Activated T-cell treated with anti-CD3 and anti-CD28 coated beads for 24 hours (primary cell): Measurements from ENCODE around the gene CCDC87.
"Not testable (repeated sequence)": the region's sequence is repeated elsewhere in the genome, so short reads cannot be mapped to it uniquely, and the experiment has no call there.

Experiments
- DNase-seq: peaks from one replicate; pipeline ENCODE4 v3.0.0-alpha.2; 2020; ENCODE audit warnings: low read depth

CCDC87 gene

GRCh38 chr11:66592457-66593302 lies at the start of gene CCDC87, which contains the start of gene CCS:
Gene CCDC87, minus strand, starts transcription at chr11:66593063. Its CDS starts 48 bp downstream, at chr11:66593015.
Gene CCS, plus strand, starts transcription at chr11:66593185. Its CDS starts 77 bp downstream, at chr11:66593262.
- DNase-seq = peak; percentile 97

GRCh38 chr11:66641834-66642233 lies 49.0 kb upstream of the CCDC87 start:
- DNase-seq = no peak

GRCh38 chr11:66639814-66640340 lies 47.0 kb upstream of the CCDC87 start:
- not testable (repeated sequence) for DNase-seq

- no peak for DNase-seq
These were observed 46.4 kb upstream of the CCDC87 start for GRCh38 chr11:66639066-66639813.

GRCh38 chr11:66638177-66639065 lies 45.6 kb upstream of the CCDC87 start, which contains the start of gene RBM4:
Gene RBM4, plus strand, starts transcription at chr11:66638703. Its CDS starts 1,009 bp downstream, at chr11:66639712.
- DNase-seq = peak; percentile 96

- DNase-seq = no peak
These were observed 44.8 kb upstream of the CCDC87 start for GRCh38 chr11:66637557-66638176.

- no peak for DNase-seq
These were observed 43.5 kb upstream of the CCDC87 start for GRCh38 chr11:66636411-66636810.

GRCh38 chr11:66632952-66633351 lies 40.1 kb upstream of the CCDC87 start:
- DNase-seq = no peak

- no peak for DNase-seq
These were observed 39.0 kb upstream of the CCDC87 start for GRCh38 chr11:66631883-66632282.

GRCh38 chr11:66629356-66629755 lies 36.5 kb upstream of the CCDC87 start:
- no peak for DNase-seq

- DNase-seq = no peak
These were observed 35.3 kb upstream of the CCDC87 start for GRCh38 chr11:66628061-66628603.

GRCh38 chr11:66626926-66627325 lies 34.1 kb upstream of the CCDC87 start:
- no peak for DNase-seq

GRCh38 chr11:66626382-66626781 lies 33.5 kb upstream of the CCDC87 start:
- DNase-seq = no peak

GRCh38 chr11:66625752-66626149 lies 32.9 kb upstream of the CCDC87 start:
- no peak for DNase-seq

GRCh38 chr11:66625041-66625751 lies 32.3 kb upstream of the CCDC87 start:
- DNase-seq = no peak

- DNase-seq = no peak
These were observed 31.6 kb upstream of the CCDC87 start for GRCh38 chr11:66624450-66624849.

- no peak for DNase-seq
These were observed 26.3 kb upstream of the CCDC87 start for GRCh38 chr11:66619080-66619554.

- no peak for DNase-seq
These were observed 24.4 kb upstream of the CCDC87 start for GRCh38 chr11:66617155-66617834.

GRCh38 chr11:66616379-66617154 lies 23.7 kb upstream of the CCDC87 start, which contains the start of gene RBM14:
Gene RBM14, plus strand, starts transcription at chr11:66616630. Its CDS starts 91 bp downstream, at chr11:66616721.
- peak; percentile 98 for DNase-seq
